PC-3 (cell line): ENCODE results near the gene RNH1.

ENCODE experiments used
- CTCF ChIP-seq: fragments of 300-600 bp; sonication (generic); conservative IDR thresholded peaks from 2 replicates; pipeline ENCODE4 v1.5.1; 2017; ENCODE audit warnings: antibody characterized with exemption, low read depth, mild to moderate bottlenecking, low read length
- EZH2 ChIP-seq: fragments of 300-600 bp; sonication (generic); IDR thresholded peaks from one replicate; pipeline ENCODE4 v1.6.1; 2017; ENCODE audit warnings: antibody characterized with exemption, mild to moderate bottlenecking, low read length; ENCODE audit not compliant: unreplicated experiment
- EZH2phosphoT487 ChIP-seq: fragments of 300-600 bp; sonication (generic); IDR thresholded peaks from 2 replicates; pipeline ENCODE4 v1.6.1; 2018; ENCODE audit warnings: mild to moderate bottlenecking, antibody characterized with exemption, low read length, borderline replicate concordance

- TF ChIP-seq EZH2 (no peak), CTCF (no peak), EZH2phosphoT487 (no peak)
Observed at GRCh38 chr11:453564-453963, 53.5 kb downstream of the RNH1 start.
